T47D (cell line): ENCODE data around the gene NOS3.

Experiments used
- DNase-seq, 2 experiments: peaks; one replicate each; pipeline versions ENCODE4 v3.0.0 to v3.0.0-alpha.2; 2011 to 2012; ENCODE audit warnings: low read depth in 1 of 2, low spot score in 1 of 2
- JUND ChIP-seq: IDR thresholded peaks from 2 replicates; pipeline ENCODE4 v1.6.1; 2012; ENCODE audit warnings: low read depth
- in situ Hi-C: cut with HindIII; loops from 2 replicates; pipeline ENCODE4 v1.10.0; 2016; ENCODE audit warnings: low sequenced_read_pairs, low pct_unique_long_range_greater_than_20kb

NOS3 gene

GRCh38 chr7:150990416-150991186 lies at the start of gene NOS3:
TSS of gene NOS3 (plus strand) at chr7:150991017. CDS start at chr7:150993804, 2,787 bp downstream.
- in situ Hi-C loops, result no loop called here
- no peak for DNase-seq
- no peak for TF ChIP-seq JUND

- DNase-seq, result no peak
- no peak for TF ChIP-seq JUND
- in situ Hi-C loops, result no loop called here
Observed at GRCh38 chr7:150941351-150942000, 49.3 kb upstream of the NOS3 start.

- in situ Hi-C loops, result no loop called here
- no peak for TF ChIP-seq JUND
- no peak for DNase-seq
Observed at GRCh38 chr7:150942001-150942590, 48.7 kb upstream of the NOS3 start.

GRCh38 chr7:150942591-150943452 lies 48.0 kb upstream of the NOS3 start:
- no peak for DNase-seq
- in situ Hi-C loops, result no loop called here
- TF ChIP-seq JUND, result no peak

GRCh38 chr7:150943453-150943814 lies 47.4 kb upstream of the NOS3 start:
- DNase-seq, result no peak
- TF ChIP-seq JUND, result no peak
- in situ Hi-C loops, result no loop called here

GRCh38 chr7:150944066-150945042 lies 46.5 kb upstream of the NOS3 start:
- no peak for TF ChIP-seq JUND
- no peak for DNase-seq
- in situ Hi-C loops, result no loop called here

GRCh38 chr7:150945171-150945852 lies 45.5 kb upstream of the NOS3 start:
- in situ Hi-C loops, result no loop called here

GRCh38 chr7:150945853-150946420 lies 44.9 kb upstream of the NOS3 start:
- no peak for DNase-seq

More at GRCh38 chr7:150945171-150945852, 45.5 kb upstream of the NOS3 start:
- DNase-seq, result no peak
- TF ChIP-seq JUND, result no peak

GRCh38 chr7:150946421-150947240 lies 44.2 kb upstream of the NOS3 start:
- TF ChIP-seq JUND, result no peak
- in situ Hi-C loops, result no loop called here
- no peak for DNase-seq

More at GRCh38 chr7:150945853-150946420, 44.9 kb upstream of the NOS3 start:
- no peak for TF ChIP-seq JUND
- in situ Hi-C loops, result no loop called here

GRCh38 chr7:150947241-150947745 lies 43.5 kb upstream of the NOS3 start:
- DNase-seq, result no peak
- no peak for TF ChIP-seq JUND
- in situ Hi-C loops, result no loop called here
